ENCODE measurements around the gene HDAC7.
A peak's percentile ranks its signal among the peaks of the same experiment; 100 is the strongest.
"Not testable (repeated sequence)": the region's sequence is repeated elsewhere in the genome, so short reads cannot be mapped to it uniquely, and the experiment has no call there.

HDAC7 gene

DNA sequence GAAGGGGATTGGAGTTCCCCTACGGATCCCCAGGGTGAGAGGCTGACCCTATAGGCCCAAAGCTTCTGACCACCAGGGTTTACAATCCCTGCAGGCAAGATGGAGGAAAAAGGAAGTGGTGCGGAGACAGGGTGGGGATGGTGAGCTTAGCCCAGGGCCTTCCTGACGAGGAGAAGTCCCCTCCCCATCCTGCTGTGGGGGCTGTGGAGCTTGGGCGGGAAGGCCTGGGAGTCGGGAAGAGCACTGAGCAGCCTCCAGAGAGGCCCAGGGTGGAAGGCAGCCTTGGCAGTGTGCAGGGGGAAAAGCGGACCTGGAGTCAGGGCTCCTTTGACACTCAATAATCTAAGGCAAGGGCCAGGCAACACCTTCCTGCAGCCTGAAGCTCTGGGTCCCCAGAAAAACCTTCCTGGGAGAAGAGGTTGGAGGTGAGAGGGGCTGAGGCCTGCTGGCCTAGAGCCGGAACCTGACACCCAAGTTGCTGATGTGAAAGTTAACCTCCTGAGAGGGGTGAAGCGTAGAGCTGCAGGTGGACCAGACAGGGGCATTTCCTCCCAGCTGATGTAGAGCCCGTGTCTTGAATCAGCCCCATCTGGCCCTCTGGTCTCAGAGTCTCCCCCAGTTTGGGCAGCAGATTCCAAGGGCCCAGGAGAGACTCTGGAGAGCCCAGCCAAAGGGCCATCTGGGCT lies 6.0 kb downstream of the HDAC7 start:
- no peak for DNase-seq (ENCODE audit: low read depth, low spot score)

GRCh38 chr12:47812797-47813510 lies 6.7 kb downstream of the HDAC7 start:
- DNase-seq (ENCODE audit: low read depth, low spot score): peak; percentile 90

GRCh38 chr12:47811581-47812484 lies 7.9 kb downstream of the HDAC7 start:
- no peak for DNase-seq (ENCODE audit: low read depth, low spot score)

- DNase-seq (ENCODE audit: low read depth, low spot score): no peak
Observed at GRCh38 chr12:47811072-47811396, 8.7 kb downstream of the HDAC7 start.

DNA sequence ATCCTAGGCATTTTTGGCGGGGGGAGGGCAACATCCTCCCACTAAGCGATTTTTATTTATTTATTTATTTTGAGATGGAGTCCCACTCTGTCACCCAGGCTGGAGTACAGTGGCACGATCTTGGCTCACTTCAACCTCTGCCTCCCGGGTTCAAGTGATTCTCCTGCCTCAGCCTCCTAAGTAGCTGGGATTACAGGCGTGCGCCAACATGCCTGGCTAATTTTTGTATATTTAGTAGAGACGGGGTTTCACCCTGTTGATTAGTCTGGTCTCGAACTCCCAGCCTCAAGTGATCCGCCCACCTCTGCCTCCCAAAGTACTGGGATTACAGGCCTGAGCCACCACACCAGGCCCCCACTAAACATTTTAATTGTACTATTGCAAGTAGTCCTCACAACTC lies 10.2 kb downstream of the HDAC7 start:
- not testable (repeated sequence) for DNase-seq (ENCODE audit: low read depth, low spot score)

- DNase-seq (ENCODE audit: low read depth, low spot score): no peak
Observed at GRCh38 chr12:47808574-47809365, 10.9 kb downstream of the HDAC7 start.

DNA sequence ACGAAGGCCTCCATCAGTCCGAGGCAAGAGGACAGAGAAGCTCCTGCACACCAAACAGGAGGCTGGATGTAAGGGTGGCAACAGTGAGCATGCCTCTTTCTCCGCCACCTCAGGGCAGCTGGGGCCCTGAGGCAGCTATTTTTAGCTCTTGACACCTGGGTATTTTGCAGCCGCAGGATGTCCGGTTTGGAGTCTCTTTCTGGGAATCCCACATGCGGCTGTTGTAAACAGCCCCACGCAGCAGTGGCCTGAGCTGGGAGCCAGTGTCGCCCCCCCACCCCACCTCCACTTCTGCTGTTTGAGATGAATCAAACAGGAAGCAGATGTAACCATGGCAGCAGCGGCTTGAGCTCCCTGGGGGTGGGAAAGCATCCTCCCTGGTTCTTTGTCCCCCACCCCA lies 11.7 kb downstream of the HDAC7 start:
- peak; percentile 62 for DNase-seq (ENCODE audit: low read depth, low spot score)

DNA sequence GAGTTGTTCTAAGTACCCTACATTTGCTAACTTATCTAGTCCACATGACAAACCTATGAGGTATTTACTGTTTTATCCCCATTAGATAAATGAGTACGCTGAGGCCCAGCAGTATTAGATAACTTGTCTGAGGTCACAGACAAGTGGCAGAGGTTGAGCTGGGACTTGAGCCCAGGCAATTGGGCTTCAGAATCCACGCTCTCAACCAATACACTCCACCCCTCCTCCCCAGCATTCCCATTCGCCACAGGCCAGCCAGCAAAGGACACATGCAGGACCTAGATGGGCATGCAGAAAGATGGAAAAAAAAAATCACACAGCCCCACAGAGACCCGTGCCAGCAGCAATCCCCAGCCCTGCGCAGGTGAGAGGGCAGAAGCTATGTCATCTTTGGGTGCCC lies 12.4 kb downstream of the HDAC7 start:
- no peak for DNase-seq (ENCODE audit: low read depth, low spot score)

DNA sequence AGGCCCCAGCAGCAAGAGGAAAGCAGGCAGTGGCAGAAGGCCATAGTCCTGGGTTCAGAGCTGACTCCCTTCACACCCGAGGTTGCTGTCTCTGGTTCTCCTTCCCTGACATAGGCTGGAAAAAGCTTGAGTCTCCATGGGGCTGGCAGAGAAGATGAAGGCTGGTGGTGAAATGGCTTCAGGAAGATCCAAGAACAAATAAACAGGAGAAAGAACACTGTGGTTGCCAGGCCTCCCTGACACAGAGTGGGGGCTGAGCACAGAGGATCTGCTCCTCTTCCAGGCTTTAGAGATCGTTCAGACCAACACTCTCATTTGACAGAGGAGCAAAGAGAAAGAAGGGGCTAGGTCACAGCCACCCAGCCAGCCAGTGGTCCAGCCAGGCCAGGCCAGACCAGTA lies 14.3 kb downstream of the HDAC7 start:
- no peak for DNase-seq (ENCODE audit: low read depth, low spot score)

DNA sequence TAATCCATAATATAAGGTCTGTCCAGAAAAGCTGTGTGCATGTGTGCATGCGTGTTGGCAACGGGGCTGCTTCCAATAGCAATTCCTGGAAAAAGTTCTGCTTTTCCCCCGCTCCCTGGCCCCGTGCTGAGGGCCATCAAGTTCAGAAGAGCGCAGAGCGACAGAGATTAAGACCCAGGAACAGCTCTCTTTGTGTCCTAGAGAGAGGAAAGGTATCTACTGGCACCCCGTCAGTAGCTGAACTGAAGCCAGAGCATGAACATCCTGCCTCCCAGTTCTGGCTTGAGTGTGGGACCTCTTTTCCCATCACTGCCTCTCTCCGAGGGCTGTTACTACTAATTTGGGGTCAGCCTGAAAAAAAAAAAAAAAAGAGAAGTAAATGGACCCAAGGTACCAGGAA lies 15.5 kb downstream of the HDAC7 start:
- no peak for DNase-seq (ENCODE audit: low read depth, low spot score)

DNA sequence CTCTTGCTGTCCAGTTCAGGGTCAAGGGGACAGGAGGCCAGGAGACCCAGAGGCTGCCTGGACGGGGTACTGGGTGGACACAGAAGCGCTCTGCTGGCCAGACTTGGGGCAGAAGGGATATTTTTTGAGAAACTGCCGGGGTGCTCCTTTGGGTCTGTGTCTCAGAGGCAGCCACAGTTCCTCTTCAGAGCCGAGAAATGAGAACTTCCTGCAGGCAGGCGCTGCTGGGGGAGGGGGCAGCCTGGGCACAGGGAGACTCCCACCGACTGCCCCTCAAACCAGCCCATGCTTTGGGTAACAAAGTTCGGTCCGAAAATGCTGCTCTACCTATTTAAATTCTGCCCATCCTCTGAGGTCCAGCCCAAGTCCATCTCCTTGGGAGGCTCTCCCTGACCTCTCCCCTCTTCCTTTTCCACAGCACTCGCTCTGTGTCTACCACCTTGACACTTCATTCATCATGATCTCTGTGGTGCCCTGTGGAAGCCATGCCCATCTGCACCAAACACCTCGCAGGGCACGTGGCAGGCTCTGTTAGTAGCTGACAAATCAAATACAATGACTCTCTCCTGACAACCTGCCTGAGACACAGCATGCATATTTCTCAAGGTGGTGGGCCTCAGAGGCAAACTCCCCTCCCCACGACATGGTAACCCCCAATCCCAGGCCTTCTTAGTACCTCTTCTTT lies 16.4 kb downstream of the HDAC7 start:
- DNase-seq (ENCODE audit: low read depth, low spot score): no peak

- no peak for DNase-seq (ENCODE audit: low read depth, low spot score)
Observed at GRCh38 chr12:47802312-47802711, 17.4 kb downstream of the HDAC7 start.

DNA sequence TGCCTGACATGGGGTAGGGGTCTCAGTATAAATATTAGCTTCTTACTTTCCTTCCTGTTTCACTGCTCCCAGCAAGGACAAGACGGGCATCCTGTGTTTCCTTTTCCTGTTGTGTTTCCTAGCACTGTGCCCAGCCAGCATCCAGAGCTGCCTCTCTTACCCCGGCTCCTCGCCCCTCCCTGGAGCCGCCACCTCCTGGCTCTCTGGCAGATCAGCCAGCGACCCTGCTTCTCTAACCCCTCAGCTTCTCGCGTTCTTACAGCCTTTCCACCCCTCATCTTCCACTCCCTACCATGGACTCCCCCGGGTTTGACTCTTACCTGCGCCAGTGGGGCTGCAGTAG lies 17.8 kb downstream of the HDAC7 start:
- DNase-seq (ENCODE audit: low read depth, low spot score): no peak

DNA sequence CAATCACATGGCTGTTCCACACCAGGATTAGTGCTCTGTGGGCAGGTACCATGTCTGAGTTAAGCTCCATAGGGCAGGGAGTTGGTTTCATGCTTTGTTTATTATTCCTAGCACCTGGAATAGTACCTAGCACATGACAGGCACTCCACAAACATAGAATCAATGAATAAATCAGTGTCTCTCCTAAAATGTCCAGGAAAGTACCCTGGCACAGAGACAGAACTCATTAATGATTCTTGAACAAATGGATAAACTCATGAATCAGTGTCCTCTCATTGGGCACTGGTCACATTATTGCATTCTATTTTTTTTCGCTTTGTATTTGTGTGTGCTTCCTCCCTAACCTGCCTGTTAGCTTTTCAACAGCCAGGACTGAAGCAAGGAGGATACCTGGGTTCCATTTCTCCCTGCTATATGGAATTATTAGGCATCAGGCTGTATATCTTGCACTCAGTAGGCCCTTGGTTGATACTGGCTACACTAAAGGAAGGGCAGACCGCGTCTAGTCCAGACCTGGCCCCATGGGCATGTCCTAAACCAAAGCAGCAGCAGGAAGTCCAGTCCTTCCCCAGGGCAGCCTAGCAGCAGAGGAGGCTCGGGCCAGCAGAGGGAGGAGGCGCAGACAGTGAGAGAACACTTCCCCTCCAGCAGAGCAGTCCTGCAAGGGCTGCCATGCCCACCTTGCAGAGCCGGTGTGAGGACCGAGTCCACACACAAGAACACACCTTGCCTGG lies 18.4 kb downstream of the HDAC7 start:
- no peak for DNase-seq (ENCODE audit: low read depth, low spot score)

DNA sequence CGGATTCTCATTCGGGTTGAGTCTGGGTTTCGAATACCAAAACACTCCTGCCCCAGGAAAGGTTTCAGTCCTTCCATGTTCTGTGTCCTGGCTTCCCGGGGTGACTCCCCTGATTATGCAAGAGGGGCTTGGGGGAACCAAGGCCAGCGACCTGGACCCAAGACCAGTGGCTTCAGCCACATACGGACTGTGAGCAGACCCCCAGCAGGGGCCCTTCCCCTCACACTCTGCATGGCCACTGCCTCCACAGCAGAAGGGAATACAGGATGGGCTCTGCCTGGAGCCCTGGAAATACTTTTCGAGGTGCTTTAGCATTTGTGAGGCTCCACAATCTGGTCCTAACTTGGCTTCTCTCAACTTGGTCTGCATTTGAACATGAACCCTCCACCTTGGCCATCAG lies 19.1 kb downstream of the HDAC7 start:
- no peak for DNase-seq (ENCODE audit: low read depth, low spot score)

DNA sequence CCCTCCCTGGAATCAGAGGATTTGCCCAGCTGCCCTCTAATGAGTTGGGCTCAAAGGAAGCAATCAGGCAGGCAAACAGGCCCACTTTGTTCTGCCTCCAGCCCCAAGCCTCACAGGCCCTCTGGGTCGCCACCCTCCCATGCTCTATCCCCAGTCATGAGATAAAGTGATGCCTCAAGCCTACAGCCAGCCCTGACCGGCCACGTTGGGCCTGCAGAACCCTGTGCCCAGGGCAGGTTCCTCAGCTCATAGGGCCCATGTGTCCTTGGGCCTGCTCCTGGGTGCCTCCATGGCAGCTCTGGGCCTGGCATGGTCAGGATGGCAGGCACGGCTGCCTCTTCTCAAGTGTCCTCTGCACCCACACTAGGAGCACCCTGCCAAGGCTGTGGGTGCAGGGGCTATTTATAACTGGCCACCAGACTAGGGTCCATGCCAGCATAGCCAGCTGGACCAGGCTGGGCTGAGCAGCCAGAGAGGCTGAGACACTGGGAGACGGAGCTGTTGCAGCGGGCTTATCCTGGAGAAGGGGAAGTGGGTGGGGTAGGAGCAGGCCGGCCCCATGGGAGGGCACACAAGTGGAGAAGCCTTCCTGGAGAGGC lies 20.2 kb downstream of the HDAC7 start:
- no peak for DNase-seq (ENCODE audit: low read depth, low spot score)

GRCh38 chr12:47798382-47798948 lies 21.2 kb downstream of the HDAC7 start:
- DNase-seq (ENCODE audit: low read depth, low spot score): no peak

- DNase-seq (ENCODE audit: low read depth, low spot score): no peak
Observed at GRCh38 chr12:47797441-47797840, 22.3 kb downstream of the HDAC7 start.

DNA sequence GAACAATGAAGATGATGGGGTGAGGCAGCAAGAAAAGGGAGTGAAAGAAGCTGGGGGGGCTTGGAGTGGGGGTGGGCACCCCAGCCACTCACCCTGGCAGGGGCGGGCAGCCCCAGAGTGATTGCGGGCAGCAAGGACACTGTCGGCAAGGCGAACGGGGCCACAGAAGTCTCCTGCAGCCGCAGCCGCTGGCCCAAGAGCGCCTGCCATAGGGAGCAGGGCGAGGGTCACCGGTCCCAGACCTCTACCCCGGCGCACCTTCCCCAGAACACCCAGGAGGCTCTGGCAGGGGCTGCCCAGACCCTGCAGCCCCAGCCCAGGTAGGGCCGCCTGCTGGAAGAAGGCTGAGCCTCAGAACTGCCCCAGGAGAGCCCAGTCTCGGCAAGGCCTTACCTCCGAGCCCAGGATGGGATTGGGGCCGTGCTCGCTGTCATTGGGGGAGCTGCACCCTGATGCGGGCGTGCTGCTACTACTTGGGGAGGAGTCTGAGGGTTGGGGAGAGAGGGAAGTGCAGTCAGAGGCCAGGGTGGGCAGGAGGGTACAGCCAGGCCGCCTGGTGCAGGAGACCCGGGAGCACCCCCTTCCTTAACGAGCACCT lies 23.8 kb downstream of the HDAC7 start:
- DNase-seq (ENCODE audit: low read depth, low spot score): no peak
